ENCODE results near the gene CBR1. TPM values are rescaled to one million over a fixed set of nuclear protein-coding genes. Genes with fewer than 3 reads are reported as not detected.

The CBR1 gene
- total and polyA plus RNA-seq, 9 of the 15 experiments (the other 6 are each of a cell fraction or from before 2014, with no cell fraction given) = 2.5 to 33.8 (median 15.1) TPM

DNA sequence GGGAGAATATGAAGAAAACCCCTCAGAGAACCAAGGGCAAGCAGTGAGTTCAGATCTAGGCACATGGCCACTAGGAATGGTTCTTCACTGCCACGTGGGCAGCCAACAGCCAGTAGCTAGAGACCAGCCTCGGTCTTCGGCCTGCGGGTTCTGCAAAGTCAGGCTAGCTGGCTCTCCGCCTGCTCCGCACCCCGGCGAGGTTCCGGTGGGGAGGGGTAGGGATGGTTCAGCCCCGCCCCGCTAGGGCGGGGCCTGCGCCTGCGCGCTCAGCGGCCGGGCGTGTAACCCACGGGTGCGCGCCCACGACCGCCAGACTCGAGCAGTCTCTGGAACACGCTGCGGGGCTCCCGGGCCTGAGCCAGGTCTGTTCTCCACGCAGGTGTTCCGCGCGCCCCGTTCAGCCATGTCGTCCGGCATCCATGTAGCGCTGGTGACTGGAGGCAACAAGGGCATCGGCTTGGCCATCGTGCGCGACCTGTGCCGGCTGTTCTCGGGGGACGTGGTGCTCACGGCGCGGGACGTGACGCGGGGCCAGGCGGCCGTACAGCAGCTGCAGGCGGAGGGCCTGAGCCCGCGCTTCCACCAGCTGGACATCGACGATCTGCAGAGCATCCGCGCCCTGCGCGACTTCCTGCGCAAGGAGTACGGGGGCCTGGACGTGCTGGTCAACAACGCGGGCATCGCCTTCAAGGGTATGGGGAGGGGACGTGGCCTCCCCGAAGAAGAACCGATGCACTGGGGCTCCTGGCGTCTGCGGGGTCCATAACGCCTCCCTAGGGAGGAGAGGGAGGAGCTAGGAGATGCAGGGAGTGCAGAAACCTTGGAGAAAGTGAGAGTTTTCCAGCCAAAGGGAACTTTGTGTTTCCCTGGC is at the start of gene CBR1 (continued):
- TF ChIP-seq ZBTB33 (CRISPR knock-in tag; IDR thresholded peaks at IDR 0.05) = peak; percentile 90
- 0 out of 2 replicates have a peak, but pooled peaks have one; percentile 18 for TF ChIP-seq ETV5 (CRISPR knock-in tag; IDR thresholded peaks at IDR 0.05; ENCODE audit: low read depth)
- TF ChIP-seq XRCC5 (IDR thresholded peaks at IDR 0.05; ENCODE audit: low read depth, low read length) = no peak
- TF ChIP-seq REST (IDR thresholded peaks at IDR 0.05; ENCODE audit: borderline replicate concordance) = peak; percentile 36; the same call in 1 of the 2 replicates
- no peak for TF ChIP-seq REST (CRISPR knock-in tag; IDR thresholded peaks at IDR 0.05; ENCODE audit: low read depth)
- TF ChIP-seq ATF1 (CRISPR knock-in tag; IDR thresholded peaks at IDR 0.05) = no peak
- TF ChIP-seq ATF1 (tag; IDR thresholded peaks at IDR 0.05) = peak; percentile 22; the same call in 1 of the 2 replicates
- TF ChIP-seq VEZF1 (CRISPR knock-in tag; IDR thresholded peaks at IDR 0.05) = peak; percentile 43; the same call in 1 of the 2 replicates
- TF ChIP-seq MAX (CRISPR knock-in tag; IDR thresholded peaks at IDR 0.05) = peak; percentile 73
- TF ChIP-seq C11orf30 (IDR thresholded peaks at IDR 0.05; ENCODE audit: low read depth) = peak; percentile 84

All from K562 (cell line).